GM23338 (cell line): Measurements from ENCODE around the gene GPC6.
A peak's percentile ranks its signal among the peaks of the same experiment; 100 is the strongest.

Experiments used
- CREB1 ChIP-seq: fragments of 250-450 bp; sonication (Bioruptor Pico); IDR thresholded peaks from 2 replicates; pipeline ENCODE4 v1.5.0; 2020; ENCODE audit warnings: low read depth, mild to moderate bottlenecking, moderate library complexity
- EZH2 ChIP-seq: fragments of 200-600 bp; sonication (generic); IDR thresholded peaks from one replicate; pipeline ENCODE4 v1.8.0; 2017; ENCODE audit warnings: antibody characterized with exemption, mild to moderate bottlenecking, low read depth; ENCODE audit not compliant: unreplicated experiment
- TF ChIP-seq, protein P1 (sequence below), 2 experiments: fragments of 200-600 bp in 1 of 2; sonication (generic) in 1 of 2; conservative IDR thresholded peaks; 2 replicates each; pipeline versions ENCODE4 v1.5.1 to v1.6.1; 2016 to 2017; ENCODE audit warnings: antibody characterized with exemption in 2 of 2, low read depth in 2 of 2, mild to moderate bottlenecking in 2 of 2, moderate library complexity in 1 of 2
- TF ChIP-seq, protein P2 (sequence below): IDR thresholded peaks from one replicate; pipeline ENCODE4 v1.6.1; 2018; ENCODE audit warnings: antibody characterized with exemption; ENCODE audit not compliant: unreplicated experiment
- TF ChIP-seq, protein P3 (sequence below): fragments of 250-450 bp; sonication (Bioruptor Pico); IDR thresholded peaks from 2 replicates; pipeline ENCODE4 v1.5.0; 2020; ENCODE audit warnings: mild to moderate bottlenecking, moderate library complexity

DNA sequence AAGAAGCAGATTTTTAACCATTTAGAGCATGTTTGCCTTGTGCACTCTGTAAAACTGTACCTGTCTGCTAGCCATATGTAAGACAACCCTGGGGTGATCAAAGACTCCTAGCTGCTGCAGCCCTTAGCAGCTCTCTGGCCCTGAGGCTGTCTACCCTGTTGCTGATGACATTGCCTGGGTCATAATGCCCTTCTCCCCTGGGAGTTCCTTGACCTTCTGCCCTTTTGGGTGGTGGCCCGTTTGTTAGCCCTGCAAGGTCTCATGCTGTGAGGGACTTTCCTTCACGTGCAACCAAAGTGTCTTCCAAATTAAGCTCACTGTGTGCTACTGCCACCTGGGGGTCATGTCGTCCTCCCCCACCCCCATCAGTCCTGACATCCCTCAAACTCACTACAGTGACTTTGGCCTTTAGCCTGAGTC lies 7.4 kb downstream of the GPC6 start:
- TF ChIP-seq, protein P1, sequence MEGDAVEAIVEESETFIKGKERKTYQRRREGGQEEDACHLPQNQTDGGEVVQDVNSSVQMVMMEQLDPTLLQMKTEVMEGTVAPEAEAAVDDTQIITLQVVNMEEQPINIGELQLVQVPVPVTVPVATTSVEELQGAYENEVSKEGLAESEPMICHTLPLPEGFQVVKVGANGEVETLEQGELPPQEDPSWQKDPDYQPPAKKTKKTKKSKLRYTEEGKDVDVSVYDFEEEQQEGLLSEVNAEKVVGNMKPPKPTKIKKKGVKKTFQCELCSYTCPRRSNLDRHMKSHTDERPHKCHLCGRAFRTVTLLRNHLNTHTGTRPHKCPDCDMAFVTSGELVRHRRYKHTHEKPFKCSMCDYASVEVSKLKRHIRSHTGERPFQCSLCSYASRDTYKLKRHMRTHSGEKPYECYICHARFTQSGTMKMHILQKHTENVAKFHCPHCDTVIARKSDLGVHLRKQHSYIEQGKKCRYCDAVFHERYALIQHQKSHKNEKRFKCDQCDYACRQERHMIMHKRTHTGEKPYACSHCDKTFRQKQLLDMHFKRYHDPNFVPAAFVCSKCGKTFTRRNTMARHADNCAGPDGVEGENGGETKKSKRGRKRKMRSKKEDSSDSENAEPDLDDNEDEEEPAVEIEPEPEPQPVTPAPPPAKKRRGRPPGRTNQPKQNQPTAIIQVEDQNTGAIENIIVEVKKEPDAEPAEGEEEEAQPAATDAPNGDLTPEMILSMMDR (conservative IDR thresholded peaks at IDR 0.05; ENCODE audit: low read depth in 2 of 2): peak; percentile 71 to 80
- TF ChIP-seq, protein P2, sequence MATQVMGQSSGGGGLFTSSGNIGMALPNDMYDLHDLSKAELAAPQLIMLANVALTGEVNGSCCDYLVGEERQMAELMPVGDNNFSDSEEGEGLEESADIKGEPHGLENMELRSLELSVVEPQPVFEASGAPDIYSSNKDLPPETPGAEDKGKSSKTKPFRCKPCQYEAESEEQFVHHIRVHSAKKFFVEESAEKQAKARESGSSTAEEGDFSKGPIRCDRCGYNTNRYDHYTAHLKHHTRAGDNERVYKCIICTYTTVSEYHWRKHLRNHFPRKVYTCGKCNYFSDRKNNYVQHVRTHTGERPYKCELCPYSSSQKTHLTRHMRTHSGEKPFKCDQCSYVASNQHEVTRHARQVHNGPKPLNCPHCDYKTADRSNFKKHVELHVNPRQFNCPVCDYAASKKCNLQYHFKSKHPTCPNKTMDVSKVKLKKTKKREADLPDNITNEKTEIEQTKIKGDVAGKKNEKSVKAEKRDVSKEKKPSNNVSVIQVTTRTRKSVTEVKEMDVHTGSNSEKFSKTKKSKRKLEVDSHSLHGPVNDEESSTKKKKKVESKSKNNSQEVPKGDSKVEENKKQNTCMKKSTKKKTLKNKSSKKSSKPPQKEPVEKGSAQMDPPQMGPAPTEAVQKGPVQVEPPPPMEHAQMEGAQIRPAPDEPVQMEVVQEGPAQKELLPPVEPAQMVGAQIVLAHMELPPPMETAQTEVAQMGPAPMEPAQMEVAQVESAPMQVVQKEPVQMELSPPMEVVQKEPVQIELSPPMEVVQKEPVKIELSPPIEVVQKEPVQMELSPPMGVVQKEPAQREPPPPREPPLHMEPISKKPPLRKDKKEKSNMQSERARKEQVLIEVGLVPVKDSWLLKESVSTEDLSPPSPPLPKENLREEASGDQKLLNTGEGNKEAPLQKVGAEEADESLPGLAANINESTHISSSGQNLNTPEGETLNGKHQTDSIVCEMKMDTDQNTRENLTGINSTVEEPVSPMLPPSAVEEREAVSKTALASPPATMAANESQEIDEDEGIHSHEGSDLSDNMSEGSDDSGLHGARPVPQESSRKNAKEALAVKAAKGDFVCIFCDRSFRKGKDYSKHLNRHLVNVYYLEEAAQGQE: no peak
- TF ChIP-seq, protein P3, sequence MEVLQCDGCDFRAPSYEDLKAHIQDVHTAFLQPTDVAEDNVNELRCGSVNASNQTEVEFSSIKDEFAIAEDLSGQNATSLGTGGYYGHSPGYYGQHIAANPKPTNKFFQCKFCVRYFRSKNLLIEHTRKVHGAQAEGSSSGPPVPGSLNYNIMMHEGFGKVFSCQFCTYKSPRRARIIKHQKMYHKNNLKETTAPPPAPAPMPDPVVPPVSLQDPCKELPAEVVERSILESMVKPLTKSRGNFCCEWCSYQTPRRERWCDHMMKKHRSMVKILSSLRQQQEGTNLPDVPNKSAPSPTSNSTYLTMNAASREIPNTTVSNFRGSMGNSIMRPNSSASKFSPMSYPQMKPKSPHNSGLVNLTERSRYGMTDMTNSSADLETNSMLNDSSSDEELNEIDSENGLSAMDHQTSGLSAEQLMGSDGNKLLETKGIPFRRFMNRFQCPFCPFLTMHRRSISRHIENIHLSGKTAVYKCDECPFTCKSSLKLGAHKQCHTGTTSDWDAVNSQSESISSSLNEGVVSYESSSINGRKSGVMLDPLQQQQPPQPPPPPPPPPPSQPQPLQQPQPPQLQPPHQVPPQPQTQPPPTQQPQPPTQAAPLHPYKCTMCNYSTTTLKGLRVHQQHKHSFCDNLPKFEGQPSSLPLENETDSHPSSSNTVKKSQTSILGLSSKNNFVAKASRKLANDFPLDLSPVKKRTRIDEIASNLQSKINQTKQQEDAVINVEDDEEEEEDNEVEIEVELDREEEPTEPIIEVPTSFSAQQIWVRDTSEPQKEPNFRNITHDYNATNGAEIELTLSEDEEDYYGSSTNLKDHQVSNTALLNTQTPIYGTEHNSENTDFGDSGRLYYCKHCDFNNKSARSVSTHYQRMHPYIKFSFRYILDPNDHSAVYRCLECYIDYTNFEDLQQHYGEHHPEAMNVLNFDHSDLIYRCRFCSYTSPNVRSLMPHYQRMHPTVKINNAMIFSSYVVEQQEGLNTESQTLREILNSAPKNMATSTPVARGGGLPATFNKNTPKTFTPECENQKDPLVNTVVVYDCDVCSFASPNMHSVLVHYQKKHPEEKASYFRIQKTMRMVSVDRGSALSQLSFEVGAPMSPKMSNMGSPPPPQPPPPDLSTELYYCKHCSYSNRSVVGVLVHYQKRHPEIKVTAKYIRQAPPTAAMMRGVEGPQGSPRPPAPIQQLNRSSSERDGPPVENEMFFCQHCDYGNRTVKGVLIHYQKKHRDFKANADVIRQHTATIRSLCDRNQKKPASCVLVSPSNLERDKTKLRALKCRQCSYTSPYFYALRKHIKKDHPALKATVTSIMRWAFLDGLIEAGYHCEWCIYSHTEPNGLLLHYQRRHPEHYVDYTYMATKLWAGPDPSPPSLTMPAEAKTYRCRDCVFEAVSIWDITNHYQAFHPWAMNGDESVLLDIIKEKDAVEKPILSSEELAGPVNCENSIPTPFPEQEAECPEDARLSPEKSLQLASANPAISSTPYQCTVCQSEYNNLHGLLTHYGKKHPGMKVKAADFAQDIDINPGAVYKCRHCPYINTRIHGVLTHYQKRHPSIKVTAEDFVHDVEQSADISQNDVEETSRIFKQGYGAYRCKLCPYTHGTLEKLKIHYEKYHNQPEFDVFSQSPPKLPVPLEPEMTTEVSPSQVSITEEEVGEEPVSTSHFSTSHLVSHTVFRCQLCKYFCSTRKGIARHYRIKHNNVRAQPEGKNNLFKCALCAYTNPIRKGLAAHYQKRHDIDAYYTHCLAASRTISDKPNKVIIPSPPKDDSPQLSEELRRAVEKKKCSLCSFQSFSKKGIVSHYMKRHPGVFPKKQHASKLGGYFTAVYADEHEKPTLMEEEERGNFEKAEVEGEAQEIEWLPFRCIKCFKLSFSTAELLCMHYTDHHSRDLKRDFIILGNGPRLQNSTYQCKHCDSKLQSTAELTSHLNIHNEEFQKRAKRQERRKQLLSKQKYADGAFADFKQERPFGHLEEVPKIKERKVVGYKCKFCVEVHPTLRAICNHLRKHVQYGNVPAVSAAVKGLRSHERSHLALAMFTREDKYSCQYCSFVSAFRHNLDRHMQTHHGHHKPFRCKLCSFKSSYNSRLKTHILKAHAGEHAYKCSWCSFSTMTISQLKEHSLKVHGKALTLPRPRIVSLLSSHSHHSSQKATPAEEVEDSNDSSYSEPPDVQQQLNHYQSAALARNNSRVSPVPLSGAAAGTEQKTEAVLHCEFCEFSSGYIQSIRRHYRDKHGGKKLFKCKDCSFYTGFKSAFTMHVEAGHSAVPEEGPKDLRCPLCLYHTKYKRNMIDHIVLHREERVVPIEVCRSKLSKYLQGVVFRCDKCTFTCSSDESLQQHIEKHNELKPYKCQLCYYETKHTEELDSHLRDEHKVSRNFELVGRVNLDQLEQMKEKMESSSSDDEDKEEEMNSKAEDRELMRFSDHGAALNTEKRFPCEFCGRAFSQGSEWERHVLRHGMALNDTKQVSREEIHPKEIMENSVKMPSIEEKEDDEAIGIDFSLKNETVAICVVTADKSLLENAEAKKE: peak; percentile 96
- TF ChIP-seq CREB1 (CRISPR knock-in tag) (0 out of 2 replicates have a peak, but pooled peaks have one; percentile 48), EZH2 (no peak)
